IMR-90 (cell line): ENCODE measurements around the gene SLC35B2. TPM values are rescaled to one million over a fixed set of nuclear protein-coding genes. Genes with fewer than 3 reads are reported as not detected.
A peak's percentile ranks its signal among the peaks of the same experiment; 100 is the strongest.

ENCODE experiments used
- ATAC-seq: fragments of 200-7000 bp; cut with Tn5 transposase; 2 replicates; pipeline ENCODE4 v1.9.1; 2020; ENCODE audit warnings: low read depth, mild to moderate bottlenecking, moderate library complexity
- BruUV-seq: library from RNA; stranded (reverse); fragments of 400-500 nt; replicated peaks from 2 replicates; lab custom pipeline; 2021; lab: Mats Ljungman, UMichigan
- CTCF ChIA-PET: fragments of 300-600 bp; formaldehyde crosslinking; extraction: SDS; loops from one replicate; lab custom pipeline; 2021; ENCODE audit warnings: antibody characterized with exemption; lab: Yijun Ruan, JAX
- POLR2A ChIA-PET: fragments of 300-600 bp; sonication (Branson Sonifier 250); formaldehyde crosslinking; loops from one replicate; lab custom pipeline; 2022; ENCODE audit warnings: antibody characterized with exemption; ENCODE audit not compliant: unreplicated experiment; lab: Charles Lee
- DNase-seq: peaks from one replicate; pipeline ENCODE4 v3.0.0; 2013
- H2AFZ ChIP-seq: replicated peaks from 2 replicates; pipeline ENCODE3; 2013; ENCODE audit warnings: low read length, mild to moderate bottlenecking; ENCODE audit not compliant: poor library complexity
- H2AK5ac ChIP-seq: 2 replicates; pipeline ENCODE4 v1.6.1; 2013; ENCODE audit warnings: low read depth, low read length, inconsistent platforms
- H2AK9ac ChIP-seq: replicated peaks from 2 replicates; pipeline ENCODE3; 2013; ENCODE audit warnings: mild to moderate bottlenecking, low read depth, low read length, moderate library complexity; ENCODE audit not compliant: poor library complexity
- H2BK120ac ChIP-seq: 2 replicates; pipeline ENCODE4 v1.6.1; 2013; ENCODE audit warnings: low read depth, low read length, inconsistent platforms
- H2BK15ac ChIP-seq: 3 replicates; pipeline ENCODE4 v1.6.1; 2013; ENCODE audit warnings: low read depth, low read length, inconsistent platforms
- H2BK20ac ChIP-seq: 2 replicates; pipeline ENCODE4 v1.6.1; 2013; ENCODE audit warnings: low read depth, mild to moderate bottlenecking, inconsistent platforms, low read length, moderate library complexity
- H2BK5ac ChIP-seq: 2 replicates; pipeline ENCODE4 v1.6.1; 2013; ENCODE audit warnings: mild to moderate bottlenecking, low read depth, low read length, inconsistent platforms; ENCODE audit not compliant: poor library complexity, severe bottlenecking
- H3K14ac ChIP-seq: replicated peaks from 2 replicates; pipeline ENCODE4 v1.6.1; 2013; ENCODE audit warnings: low read depth, low read length, inconsistent platforms
- H3K18ac ChIP-seq: 2 replicates; pipeline ENCODE4 v1.6.1; 2013; ENCODE audit warnings: low read depth, low read length, control low read depth
- H3K23ac ChIP-seq: 2 replicates; pipeline ENCODE4 v1.6.1; 2013; ENCODE audit warnings: low read depth, low read length, inconsistent platforms
- H3K27ac ChIP-seq: 2 replicates; pipeline ENCODE4 v1.5.1; 2013; ENCODE audit warnings: mild to moderate bottlenecking, control low read depth, low read length; ENCODE audit not compliant: insufficient read depth
- H3K27me3 ChIP-seq: 2 replicates; pipeline ENCODE4 v1.6.1; 2013; ENCODE audit warnings: low read length; ENCODE audit not compliant: control insufficient read depth, insufficient read depth
- H3K36me3 ChIP-seq: 2 replicates; pipeline ENCODE4 v1.6.1; 2013; ENCODE audit warnings: low read length, mixed read lengths; ENCODE audit not compliant: control insufficient read depth, insufficient read depth
- H3K4ac ChIP-seq: 2 replicates; pipeline ENCODE4 v1.6.1; 2013; ENCODE audit warnings: low read depth, low read length, inconsistent platforms
- H3K4me1 ChIP-seq: 2 replicates; pipeline ENCODE4 v1.6.1; 2013; ENCODE audit warnings: low read length, mixed read lengths; ENCODE audit not compliant: control insufficient read depth, insufficient read depth
- H3K4me2 ChIP-seq: 2 replicates; pipeline ENCODE4 v1.6.1; 2013; ENCODE audit warnings: low read depth, mild to moderate bottlenecking, control low read depth, low read length, moderate library complexity
- H3K4me3 ChIP-seq: 2 replicates; pipeline ENCODE4 v1.5.1; 2013; ENCODE audit warnings: low read depth, mild to moderate bottlenecking, control low read depth, low read length, moderate library complexity; ENCODE audit not compliant: insufficient read depth
- H3K56ac ChIP-seq: 2 replicates; pipeline ENCODE4 v1.6.1; 2013; ENCODE audit warnings: low read length, inconsistent platforms; ENCODE audit not compliant: insufficient read depth; ENCODE audit errors: extremely low read depth
- H3K79me1 ChIP-seq, 2 experiments: 2 replicates each; pipeline ENCODE4 v1.6.1; 2013; ENCODE audit warnings: low read length in 2 of 2, inconsistent platforms in 1 of 2, low read depth in 1 of 2
- H3K9ac ChIP-seq: 2 replicates; pipeline ENCODE4 v1.6.1; 2013; ENCODE audit warnings: low read depth, low read length, control low read depth
- H3K9me1 ChIP-seq: 2 replicates; pipeline ENCODE4 v1.6.1; 2013; ENCODE audit warnings: low read length, inconsistent platforms; ENCODE audit not compliant: insufficient read depth
- H3K9me3 ChIP-seq: 2 replicates; pipeline ENCODE4 v1.6.1; 2013; ENCODE audit warnings: low read length; ENCODE audit not compliant: control insufficient read depth, insufficient read depth
- H4K20me1 ChIP-seq: 2 replicates; pipeline ENCODE4 v1.6.1; 2013; ENCODE audit warnings: low read length, inconsistent platforms; ENCODE audit not compliant: insufficient read depth
- H4K5ac ChIP-seq: 2 replicates; pipeline ENCODE4 v1.6.1; 2013; ENCODE audit warnings: mild to moderate bottlenecking, low read depth, low read length, control low read depth
- H4K8ac ChIP-seq, 2 experiments: 2 replicates each; pipeline ENCODE4 v1.6.1; 2013; ENCODE audit warnings: low read depth in 2 of 2, low read length in 2 of 2, control low read depth in 1 of 2, inconsistent platforms in 1 of 2
- H4K91ac ChIP-seq: 2 replicates; pipeline ENCODE4 v1.6.1; 2013; ENCODE audit warnings: low read depth, low read length, inconsistent platforms; ENCODE audit not compliant: insufficient read depth
- CTCF ChIP-seq: conservative IDR thresholded peaks from 2 replicates; pipeline ENCODE4 v1.5.1; 2012; ENCODE audit warnings: mild to moderate bottlenecking, low read depth, low read length, improper control_type of control experiment
- FOS ChIP-seq: fragments of 150-350 bp; IDR thresholded peaks from 2 replicates; pipeline ENCODE4 v1.6.1; 2016; ENCODE audit warnings: low read depth, low read length
- MAFK ChIP-seq: IDR thresholded peaks from 2 replicates; pipeline ENCODE4 v1.6.1; 2012; ENCODE audit warnings: low read depth, low read length, improper control_type of control experiment
- MAZ ChIP-seq: IDR thresholded peaks from 2 replicates; pipeline ENCODE4 v1.6.1; 2012; ENCODE audit warnings: low read depth, mild to moderate bottlenecking, low read length, improper control_type of control experiment, moderate library complexity, borderline replicate concordance
- MXI1 ChIP-seq: IDR thresholded peaks from 2 replicates; pipeline ENCODE4 v1.6.1; 2012; ENCODE audit warnings: low read depth, mild to moderate bottlenecking, low read length, moderate library complexity, borderline replicate concordance
- RAD21 ChIP-seq: IDR thresholded peaks from 2 replicates; pipeline ENCODE4 v1.6.1; 2012; ENCODE audit warnings: low read length, improper control_type of control experiment
- RCOR1 ChIP-seq: IDR thresholded peaks from 2 replicates; pipeline ENCODE4 v1.6.1; 2012; ENCODE audit warnings: mild to moderate bottlenecking, low read length, improper control_type of control experiment; ENCODE audit not compliant: insufficient replicate concordance
- SMC3 ChIP-seq: fragments of 150-350 bp; IDR thresholded peaks from 2 replicates; pipeline ENCODE4 v1.6.1; 2016; ENCODE audit warnings: low read depth, mild to moderate bottlenecking, antibody characterized with exemption, low read length, moderate library complexity
- USF2 ChIP-seq: fragments of 150-350 bp; IDR thresholded peaks from 2 replicates; pipeline ENCODE4 v1.6.1; 2017; ENCODE audit warnings: mild to moderate bottlenecking, antibody characterized with exemption, low read length, low read depth
- WGBS, 2 experiments: methylation state at CpG; one replicate each; pipeline versions ENCODE4 v1.1.5 to v1.1.7; 2013; ENCODE audit warnings: missing lambda C conversion rate in 2 of 2; ENCODE audit not compliant: insufficient read length in 1 of 2; ENCODE audit errors: extremely low coverage in 2 of 2; 5-methylcytosine and 5-hydroxymethylcytosine counted together
- dilution Hi-C: fragments of 300-500 bp; cut with HindIII; formaldehyde crosslinking; loops from one replicate; pipeline ENCODE4 v1.14.3; 2018; ENCODE audit warnings: low sequenced_read_pairs; ENCODE audit not compliant: unreplicated experiment
- in situ Hi-C: fragments of 300-500 bp; cut with MboI; formaldehyde crosslinking; loops from 3 replicates; pipeline ENCODE4 v1.14.3; 2019; ENCODE audit warnings: low sequenced_read_pairs, inconsistent platforms, mixed read lengths
- intact Hi-C: fragments of 100-400 bp; cut with micrococcal nuclease; formaldehyde crosslinking; loops from 2 replicates; pipeline ENCODE4 v1.10.0; 2022
- polyA plus RNA-seq, 3 experiments: library from polyadenylated mRNA; depleted of rRNA; stranded (reverse); fragments of >200 nt; gene quantifications; 2 replicates each; pipeline ENCODE4 v1.2.3, GENCODE V29; 2012; ENCODE audit warnings: low replicate concordance in 1 of 3
- total RNA-seq: library from RNA; depleted of rRNA; stranded (reverse); fragments of >200 nt; gene quantifications from 2 replicates; pipeline ENCODE4 v1.2.3, GENCODE V29; 2012

SLC35B2 gene
- total and polyA plus RNA-seq, 2 of the 4 experiments (the other 2 are of a cell fraction) = 51.4 to 89.9 TPM

GRCh38 chr6:44253307-44254101, 3.8 kb downstream of the SLC35B2 start:
- Histone ChIP-seq H3K9me1 (peaks cover 16% of the 10 kb centered on the region), H3K56ac (no peak overlapping the region), H3K4me2 (no peak overlapping the region), H3K4me1 (peaks cover 10% of the 10 kb centered on the region), H3K27me3 (no peaks in the 10 kb centered on the region), H3K4ac (no peak overlapping the region), H3K4me3 (no peak overlapping the region), H4K91ac (no peak overlapping the region), H3K23ac (no peak overlapping the region), H3K14ac (no peak overlapping the region), H2BK5ac (no peak overlapping the region), H3K79me1 (peaks cover 23 to 84% of the 10 kb centered on the region in 2 experiments), H2AFZ (no peak overlapping the region), H3K18ac (no peak overlapping the region), H3K9me3 (no peaks in the 10 kb centered on the region), H4K20me1 (peaks cover 82% of the 10 kb centered on the region), H3K9ac (no peak overlapping the region), H4K8ac (no peak overlapping the region), H2BK15ac (no peak overlapping the region), H4K5ac (no peak overlapping the region), H2BK120ac (no peak overlapping the region), H2AK9ac (no peak overlapping the region), H3K36me3 (peaks cover 58% of the 10 kb centered on the region), H2BK20ac (no peak overlapping the region), H2AK5ac (no peak overlapping the region), H3K27ac (no peak overlapping the region)
- intact Hi-C loops (no loop called here), in situ Hi-C loops (no loop called here), dilution Hi-C loops (no loop called here)
- no peak for ATAC-seq
- POLR2A ChIA-PET = no interaction called here
- BruUV-seq = TSS peak; percentile 47
- no peak for TF ChIP-seq MAZ
- no peak for TF ChIP-seq USF2
- no peak for TF ChIP-seq MXI1
- TF ChIP-seq SMC3 = peak; percentile 17; the same call in 1 of the 2 replicates
- no peak for TF ChIP-seq MAFK
- TF ChIP-seq CTCF = peak; percentile 38
- TF ChIP-seq RAD21 = peak; percentile 22; the same call in 1 of the 2 replicates
- no peak for TF ChIP-seq RCOR1
- no peak for TF ChIP-seq FOS
- WGBS, 2 experiments = 40% methylated on average over 1 of the region's 10 CpGs; no CpG with 5 or more reads in 1 of the 2 experiments
- CTCF ChIA-PET = interaction anchor here (0.9 to 1.2 kb wide), 2 partner anchors 19 to 81 kb away, joined by 3 to 4 read pairs; no protein-coding TSS in a partner anchor
- DNase-seq = no peak
